ENCODE measurements around the gene GSAP. TPM values are rescaled to one million over a fixed set of nuclear protein-coding genes. Genes with fewer than 3 reads are reported as not detected.

Gene GSAP
- total RNA-seq, 4 donors from 2014 or later, result 6.8 to 11.4 (median 9.3) TPM

DNA sequence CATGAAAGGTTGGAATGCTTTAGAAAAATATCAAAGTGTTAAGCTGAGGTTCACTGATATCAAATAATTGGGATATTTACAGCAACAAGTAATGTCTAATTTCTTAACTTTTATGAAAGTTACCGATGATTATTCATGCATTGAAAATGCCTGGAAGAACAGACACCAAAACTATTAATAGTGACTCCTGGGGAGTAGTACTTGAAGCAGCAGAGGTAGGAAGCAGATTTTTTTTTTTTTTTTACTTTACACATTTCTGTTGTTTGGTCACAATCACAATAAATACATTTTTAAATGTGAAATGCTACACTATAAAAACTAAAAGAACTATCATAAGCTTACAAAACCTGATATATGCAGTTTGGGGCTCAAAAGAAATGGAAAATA, 146.1 kb downstream of the GSAP start:
- intact Hi-C loops (cut with DNase I; ENCODE audit: low total_unique reads), result no loop called here
- H3K4me3 ChIP-seq (ENCODE audit: low read depth, poor library complexity, severe bottlenecking), result no peak overlapping the region
- 77 to 78% methylated on average over 1 of the region's 1 CpG for WGBS, 2 donors
- TF ChIP-seq CTCF (IDR thresholded peaks at IDR 0.05), result no peak
- no peak for TF ChIP-seq POLR2A (IDR thresholded peaks at IDR 0.05)
- DNase-seq (ENCODE audit: low spot score in 2 of 2), result no peak

- 79 to 81% methylated on average over 4 of the region's 4 CpGs for WGBS, 2 donors
- no peak overlapping the region for H3K4me3 ChIP-seq (ENCODE audit: low read depth, poor library complexity, severe bottlenecking)
- no peak for TF ChIP-seq POLR2A (IDR thresholded peaks at IDR 0.05)
- no peak for TF ChIP-seq CTCF (IDR thresholded peaks at IDR 0.05)
- no peak for DNase-seq (ENCODE audit: low spot score in 2 of 2)
- intact Hi-C loops (cut with DNase I; ENCODE audit: low total_unique reads), result no loop called here
These were observed 146.6 kb downstream of the GSAP start for GRCh38 chr7:77269360-77270093.

DNA sequence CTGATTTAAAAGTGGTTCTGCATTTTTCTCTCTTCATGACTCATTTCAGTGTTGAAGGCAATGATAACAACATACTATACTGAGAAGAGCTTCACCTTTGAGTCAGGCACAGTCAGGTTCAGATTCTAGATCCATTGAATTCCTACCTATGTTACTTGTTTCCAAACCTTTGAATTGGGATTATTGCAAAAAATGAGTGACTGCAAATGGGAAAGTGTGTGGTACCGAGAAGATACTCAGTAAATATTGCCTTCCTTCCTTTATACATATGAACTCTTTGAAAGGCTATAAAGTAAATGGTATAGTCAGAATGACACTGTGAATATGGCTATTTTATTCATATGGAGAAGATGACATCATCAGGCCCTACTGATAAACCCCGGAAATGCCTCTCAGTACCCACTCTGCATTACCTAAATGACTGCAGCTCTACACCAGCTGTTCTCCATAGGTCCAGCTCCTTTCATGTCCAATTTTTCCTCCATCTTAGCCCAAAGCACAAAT, 149.8 kb downstream of the GSAP start:
- intact Hi-C loops (cut with DNase I; ENCODE audit: low total_unique reads), result no loop called here
- TF ChIP-seq POLR2A (IDR thresholded peaks at IDR 0.05) (no peak), CTCF (IDR thresholded peaks at IDR 0.05) (no peak)

GRCh38 chr7:77265666-77266065, 150.5 kb downstream of the GSAP start:
- WGBS, 2 donors, result 82 to 86% methylated on average over 4 of the region's 4 CpGs
- H3K4me3 ChIP-seq (ENCODE audit: low read depth, poor library complexity, severe bottlenecking), result no peak overlapping the region
- intact Hi-C loops (cut with DNase I; ENCODE audit: low total_unique reads), result no loop called here
- TF ChIP-seq CTCF (IDR thresholded peaks at IDR 0.05) (no peak), POLR2A (IDR thresholded peaks at IDR 0.05) (no peak)
- no peak for DNase-seq (ENCODE audit: low spot score in 2 of 2)

More for the DNA sequence above, 149.8 kb downstream of the GSAP start:
- DNase-seq (ENCODE audit: low spot score in 2 of 2), result no peak
- H3K4me3 ChIP-seq (ENCODE audit: low read depth, poor library complexity, severe bottlenecking), result no peak overlapping the region
- 92% methylated on average over 2 of the region's 2 CpGs for WGBS, 2 donors

- intact Hi-C loops (cut with DNase I; ENCODE audit: low total_unique reads), result no loop called here
- WGBS, 2 donors, result 95% methylated on average over 4 of the region's 4 CpGs
- H3K4me3 ChIP-seq (ENCODE audit: low read depth, poor library complexity, severe bottlenecking), result no peak overlapping the region
- TF ChIP-seq CTCF (IDR thresholded peaks at IDR 0.05) (no peak), POLR2A (IDR thresholded peaks at IDR 0.05) (no peak)
- no peak for DNase-seq (ENCODE audit: low spot score in 2 of 2)
These were observed 153.8 kb downstream of the GSAP start for GRCh38 chr7:77262316-77262715.

Other genes with a start within 250 kb of the GSAP start
- 10 to 100 TPM in 2 of 4 donors, 1 to 10 TPM in 2; 8.7 to 15.7 (median 10.2) TPM for gene FGL2, start 216.5 kb downstream of the GSAP start, total RNA-seq
- 10 to 100 TPM; 63.9 to 75.3 (median 68.2) TPM for gene PTPN12, start 120.9 kb upstream of the GSAP start, total RNA-seq

Measured in lower leg skin (tissue), 4 donors.